Body of pancreas (tissue), 4 donors: ENCODE data around the gene FAM20C. TPM values are rescaled to one million over a fixed set of nuclear protein-coding genes. Genes with fewer than 3 reads are reported as not detected.

Experiments used
- ATAC-seq: fragments of 150-250 bp; one replicate; pipeline ENCODE4 v1.9.1; 2016
- DNase-seq, 4 donors: peaks; one replicate each; pipeline ENCODE4 v3.0.0-alpha.2; 2019
- H3K27ac ChIP-seq, 4 donors: fragments of 200-600 bp; sonication (generic); 1 replicate in 3 of 4; 2 replicates in 1 of 4; pipeline versions ENCODE4 v1.5.1 to v1.6.1; 2016 to 2019; ENCODE audit warnings: mild to moderate bottlenecking in 1 of 4, mixed read lengths in 1 of 4, moderate library complexity in 1 of 4
- H3K27me3 ChIP-seq, 2 donors: fragments of 200-600 bp; sonication (generic); one replicate each; pipeline ENCODE4 v1.6.0; 2016; ENCODE audit warnings: mild to moderate bottlenecking in 1 of 2
- H3K36me3 ChIP-seq, 2 donors: fragments of 200-600 bp; sonication (generic); replicated peaks in 1 of 2; 2 replicates each; pipeline ENCODE4 v1.5.1; 2016; ENCODE audit warnings: low read depth in 2 of 2; ENCODE audit not compliant: insufficient read depth in 1 of 2
- H3K4me1 ChIP-seq: fragments of 200-600 bp; sonication (generic); one replicate; pipeline ENCODE4 v1.6.0; 2016
- H3K4me3 ChIP-seq, 2 donors: fragments of 200-600 bp; sonication (generic); 1 replicate in 1 of 2; 2 replicates in 1 of 2; pipeline ENCODE4 v1.5.1; 2016 to 2019
- H3K9me3 ChIP-seq, 3 donors: fragments of 200-600 bp; sonication (generic); 1 replicate in 2 of 3; 2 replicates in 1 of 3; pipeline ENCODE4 v1.5.1; 2016
- CTCF ChIP-seq, 7 experiments: fragments of 450-650 bp in 4 of 7; fragments of 200-600 bp in 3 of 7; sonication (generic) in 3 of 7; IDR thresholded peaks; one replicate each; pipeline ENCODE4 v1.5.1; 2016 to 2019; ENCODE audit warnings: antibody characterized with exemption in 7 of 7
- POLR2A ChIP-seq, 3 donors: fragments of 450-650 bp; IDR thresholded peaks; one replicate each; pipeline ENCODE4 v1.6.1; 2016; ENCODE audit warnings: antibody characterized with exemption in 3 of 3, mild to moderate bottlenecking in 2 of 3
- WGBS, 2 donors: methylation state at CpG; one replicate each; pipeline ENCODE4 v1.1.5; 2017; 5-methylcytosine and 5-hydroxymethylcytosine counted together
- intact Hi-C: fragments of 100-400 bp; cut with DNase I; formaldehyde crosslinking; loops from one replicate; pipeline ENCODE4 v1.15.1; 2023
- total RNA-seq, 2 donors: library from RNA; depleted of rRNA; stranded (reverse); fragments of >200 nt; gene quantifications; one replicate each; pipeline ENCODE4 v1.1.0, GENCODE V29; 2016

The FAM20C gene
- total RNA-seq, 2 donors from 2014 or later, result 12.7 to 26.0 TPM

- no peak for ATAC-seq
- H3K27ac ChIP-seq, result no peak overlapping the region
- H3K27me3 ChIP-seq, result no peaks in the 10 kb centered on the region
These were observed 46.5 kb upstream of the FAM20C start for GRCh38 chr7:145863-146262.

GRCh38 chr7:148543-148931, 43.8 kb upstream of the FAM20C start:
- WGBS, 2 donors, result 67 to 69% methylated on average over 5 of the region's 5 CpGs
- DNase-seq (no peak), ATAC-seq (no peak)
- Histone ChIP-seq H3K27me3 (no peaks in the 10 kb centered on the region), H3K4me1 (peaks cover 42% of the 10 kb centered on the region), H3K27ac (peak overlapping the region in 3 of 4 donors; percentile 89 to 99 (median 97)), H3K4me3 (no peak overlapping the region), H3K36me3 (no peaks in the 10 kb centered on the region), H3K9me3 (no peaks in the 10 kb centered on the region)
- TF ChIP-seq CTCF (IDR thresholded peaks at IDR 0.05) (no peak), POLR2A (IDR thresholded peaks at IDR 0.05) (no peak)
- intact Hi-C loops, result no loop called here

More at GRCh38 chr7:145863-146262, 46.5 kb upstream of the FAM20C start:
- WGBS, 2 donors, result 34 to 36% methylated on average over 4 of the region's 4 CpGs
- peaks cover 66% of the 10 kb centered on the region for H3K4me1 ChIP-seq
- DNase-seq, result no peak
- H3K36me3 ChIP-seq, result no peaks in the 10 kb centered on the region
- no peak for TF ChIP-seq POLR2A (IDR thresholded peaks at IDR 0.05)
- no peak for TF ChIP-seq CTCF (IDR thresholded peaks at IDR 0.05)
- intact Hi-C loops, result no loop called here
- H3K4me3 ChIP-seq, result no peak overlapping the region
- no peaks in the 10 kb centered on the region for H3K9me3 ChIP-seq

- 1% methylated on average over 49 to 74 of the region's 74 CpGs for WGBS, 2 donors
- intact Hi-C loops, result no loop called here
These were observed 43.2 kb upstream of the FAM20C start for GRCh38 chr7:148932-149790.

GRCh38 chr7:149791-150636, 42.4 kb upstream of the FAM20C start:
- DNase-seq (peak; percentile 35 to 62 (median 50)), ATAC-seq (peak; percentile 4)
- Histone ChIP-seq H3K36me3 (no peaks in the 10 kb centered on the region), H3K4me1 (peaks cover 32% of the 10 kb centered on the region), H3K4me3 (no peak overlapping the region), H3K9me3 (no peaks in the 10 kb centered on the region), H3K27me3 (no peaks in the 10 kb centered on the region), H3K27ac (peak overlapping the region; percentile 86 to 99 (median 93))
- TF ChIP-seq POLR2A (IDR thresholded peaks at IDR 0.05) (no peak), CTCF (IDR thresholded peaks at IDR 0.05) (no peak)
- WGBS, 2 donors, result 38 to 40% methylated on average over 35 to 41 of the region's 41 CpGs
- intact Hi-C loops, result no loop called here

More at GRCh38 chr7:148932-149790, 43.2 kb upstream of the FAM20C start:
- Histone ChIP-seq H3K27ac (peak overlapping the region; percentile 86 to 99 (median 93)), H3K36me3 (no peaks in the 10 kb centered on the region), H3K4me3 (no peak overlapping the region), H3K4me1 (peaks cover 36% of the 10 kb centered on the region), H3K27me3 (no peaks in the 10 kb centered on the region), H3K9me3 (no peaks in the 10 kb centered on the region)
- peak; percentile 64 to 95 (median 93) for TF ChIP-seq POLR2A (IDR thresholded peaks at IDR 0.05)
- TF ChIP-seq CTCF (IDR thresholded peaks at IDR 0.05), result peak in 2 of 7 experiments; percentile 18 to 30
- DNase-seq (peak; percentile 98 to 99 (median 98)), ATAC-seq (peak; percentile 95)
